Lung (tissue), 12 donors: ENCODE measurements around the gene DNAH17. TPM values are rescaled to one million over a fixed set of nuclear protein-coding genes. Genes with fewer than 3 reads are reported as not detected.

Experiments used
- ATAC-seq: fragments of 200-7000 bp; cut with Tn5 transposase; one replicate; pipeline ENCODE4 v1.9.1; 2020; ENCODE audit warnings: moderate number of reproducible peaks; ENCODE audit not compliant: insufficient read depth, low FRiP score
- DNase-seq, 3 donors: peaks; one replicate each; pipeline ENCODE4 v3.0.0-alpha.2; 2013 to 2017
- H3K27ac ChIP-seq, 2 donors: one replicate each; pipeline ENCODE4 v1.5.1; 2013; ENCODE audit warnings: mild to moderate bottlenecking in 2 of 2, moderate library complexity in 2 of 2, control low read depth in 1 of 2, inconsistent platforms in 1 of 2, low read depth in 1 of 2, low read length in 1 of 2
- H3K27me3 ChIP-seq, 3 donors: one replicate each; pipeline ENCODE4 v1.5.1; 2013; ENCODE audit warnings: low read length in 2 of 3; ENCODE audit not compliant: control insufficient read depth in 3 of 3, insufficient read depth in 3 of 3
- H3K36me3 ChIP-seq, 4 donors: one replicate each; pipeline ENCODE4 v1.5.1; 2013; ENCODE audit warnings: low read length in 4 of 4, mild to moderate bottlenecking in 1 of 4, moderate library complexity in 1 of 4; ENCODE audit not compliant: control insufficient read depth in 4 of 4, insufficient read depth in 4 of 4
- H3K4me1 ChIP-seq, 5 donors: one replicate each; pipeline ENCODE4 v1.5.1; 2013; ENCODE audit warnings: low read length in 5 of 5, mild to moderate bottlenecking in 2 of 5, moderate library complexity in 1 of 5; ENCODE audit not compliant: control insufficient read depth in 5 of 5, insufficient read depth in 5 of 5
- H3K4me3 ChIP-seq: one replicate; pipeline ENCODE4 v1.5.1; 2013; ENCODE audit warnings: mild to moderate bottlenecking, control low read depth, moderate library complexity
- H3K9ac ChIP-seq, 2 donors: one replicate each; pipeline ENCODE4 v1.5.1; 2013; ENCODE audit warnings: low read length in 2 of 2, control low read depth in 1 of 2; ENCODE audit not compliant: insufficient read depth in 1 of 2
- H3K9me3 ChIP-seq, 4 donors: one replicate each; pipeline ENCODE4 v1.5.1; 2013; ENCODE audit warnings: low read length in 3 of 4, mild to moderate bottlenecking in 1 of 4, moderate library complexity in 1 of 4; ENCODE audit not compliant: control insufficient read depth in 4 of 4, insufficient read depth in 3 of 4
- CTCF ChIP-seq: IDR thresholded peaks from 2 replicates; pipeline ENCODE4 v1.5.1; 2012; ENCODE audit warnings: mild to moderate bottlenecking; ENCODE audit errors: control extremely low read depth, extremely low read depth
- WGBS, 2 donors: extraction: QIAGEN DNeasy Blood & Tissue Kit; methylation state at CpG; one replicate each; pipeline ENCODE4 v1.1.7; 2013; 5-methylcytosine and 5-hydroxymethylcytosine counted together
- polyA plus RNA-seq, 2 donors: library from polyadenylated mRNA; stranded (reverse); fragments of 200-250 nt; gene quantifications; one replicate each; pipeline ENCODE4 v1.2.1, GENCODE V29; 2013
- total RNA-seq, 2 donors: library from RNA; depleted of rRNA in 1 of 2; stranded (reverse); fragments of >200 nt in 1 of 2; gene quantifications; one replicate each; pipeline ENCODE4 v1.2.1, GENCODE V29; 2014 to 2021
- donor health status: control.
- donor health status: control.
- donor health status: Bipolar disorder and iron deficiency.
- donor health status: healthy.
- donor health status: DM: yes; HTN: yes; CAD: no.

Gene DNAH17
- total and polyA plus RNA-seq, 4 donors: 0.44 to 1.6 (median 1.2) TPM

- TF ChIP-seq CTCF: no peak
- Histone ChIP-seq H3K36me3 (no peaks in the 10 kb centered on the region), H3K4me1 (no peaks in the 10 kb centered on the region), H3K4me3 (no peak overlapping the region), H3K9ac (no peak overlapping the region), H3K9me3 (no peaks in the 10 kb centered on the region), H3K27me3 (no peaks in the 10 kb centered on the region), H3K27ac (no peak overlapping the region)
- 97 to 99% methylated on average over 10 of the region's 10 CpGs for WGBS, 2 donors
- no peak for ATAC-seq
- no peak for DNase-seq
These were observed 31.1 kb upstream of the DNAH17 start for GRCh38 chr17:78608122-78608803.

- Histone ChIP-seq H3K27ac (no peak overlapping the region), H3K9ac (no peak overlapping the region), H3K9me3 (no peaks in the 10 kb centered on the region), H3K27me3 (no peaks in the 10 kb centered on the region), H3K4me3 (no peak overlapping the region), H3K36me3 (no peaks in the 10 kb centered on the region), H3K4me1 (peaks cover 0 to 5% (median 0%) of the 10 kb centered on the region in 5 donors)
- TF ChIP-seq CTCF: no peak
- DNase-seq (no peak), ATAC-seq (no peak)
- WGBS, 2 donors: 80 to 85% methylated on average over 6 of the region's 6 CpGs
These were observed 29.8 kb upstream of the DNAH17 start for GRCh38 chr17:78607038-78607437.

GRCh38 chr17:78605886-78606285, 28.7 kb upstream of the DNAH17 start:
- Histone ChIP-seq H3K4me3 (no peak overlapping the region), H3K27ac (no peak overlapping the region), H3K36me3 (no peaks in the 10 kb centered on the region), H3K9ac (no peak overlapping the region), H3K27me3 (no peaks in the 10 kb centered on the region), H3K4me1 (peaks cover 0 to 8% (median 0%) of the 10 kb centered on the region in 5 donors), H3K9me3 (no peaks in the 10 kb centered on the region)
- WGBS, 2 donors: 93 to 96% methylated on average over 6 of the region's 6 CpGs
- ATAC-seq (no peak), DNase-seq (no peak)
- no peak for TF ChIP-seq CTCF

- Histone ChIP-seq H3K27ac (no peak overlapping the region), H3K36me3 (no peaks in the 10 kb centered on the region), H3K4me1 (peaks cover 0 to 8% (median 0%) of the 10 kb centered on the region in 5 donors), H3K27me3 (no peaks in the 10 kb centered on the region), H3K4me3 (no peak overlapping the region), H3K9me3 (no peaks in the 10 kb centered on the region), H3K9ac (no peak overlapping the region)
- no peak for TF ChIP-seq CTCF
- ATAC-seq (no peak), DNase-seq (no peak)
- WGBS, 2 donors: 69 to 90% methylated on average over 3 of the region's 3 CpGs
These were observed 28.2 kb upstream of the DNAH17 start for GRCh38 chr17:78605429-78605828.
